ENCODE measurements around the gene KCNQ1. TPM values are rescaled to one million over a fixed set of nuclear protein-coding genes. Genes with fewer than 3 reads are reported as not detected.

KCNQ1 gene
- total RNA-seq, 1 experiment from 2014 or later = 2.3 TPM

GRCh38 chr11:2466069-2466801 lies 21.4 kb downstream of the KCNQ1 start:
- Histone ChIP-seq H3K23ac (ENCODE audit: insufficient read length, low read depth, low read length) (no peak overlapping the region), H2BK5ac (ENCODE audit: insufficient read length, low read length) (no peak overlapping the region), H4K20me1 (ENCODE audit: control insufficient read depth, insufficient read depth, insufficient read length) (no peaks in the 10 kb centered on the region), H3K9me3 (ENCODE audit: control insufficient read depth, low read depth, low read length) (no peaks in the 10 kb centered on the region), H3K4me2 (ENCODE audit: insufficient read depth, insufficient read length, low read length) (no peak overlapping the region), H2AK5ac (ENCODE audit: insufficient read length, low read length) (no peak overlapping the region), H3K18ac (ENCODE audit: insufficient read length, low read depth, low read length) (no peak overlapping the region), H3K4me1 (ENCODE audit: insufficient read depth, low read length) (no peaks in the 10 kb centered on the region), H4K5ac (ENCODE audit: insufficient read length, low read depth, low read length) (no peak overlapping the region), H2BK15ac (ENCODE audit: low read depth, low read length) (no peak overlapping the region), H3K4ac (ENCODE audit: low read depth, low read length) (no peak overlapping the region), H3K27ac (ENCODE audit: insufficient read length, low read depth, low read length) (no peak overlapping the region), H3K79me1 (ENCODE audit: insufficient read depth, low read depth, low read length, poor library complexity, severe bottlenecking) (no peaks in the 10 kb centered on the region), H3K9ac (ENCODE audit: extremely low read depth, insufficient read length, low read length) (no peak overlapping the region), H3K79me2 (ENCODE audit: insufficient read depth, low read length) (no peaks in the 10 kb centered on the region), H3K23me2 (ENCODE audit: insufficient read length, low read depth, low read length, poor library complexity, severe bottlenecking) (no peaks in the 10 kb centered on the region), H3K27me3 (ENCODE audit: insufficient read depth, low read length) (peaks cover 5% of the 10 kb centered on the region), H3T11ph (ENCODE audit: low read length) (no peak overlapping the region), H4K91ac (ENCODE audit: insufficient read length, low read depth, low read length) (no peak overlapping the region), H2AFZ (ENCODE audit: low read length) (no peak overlapping the region), H3K14ac (ENCODE audit: insufficient read depth, low read length) (no peak overlapping the region), H3K56ac (ENCODE audit: insufficient read length, low read depth, low read length) (no peak overlapping the region), H2BK20ac (ENCODE audit: low read depth, low read length, poor library complexity, severe bottlenecking) (no peak overlapping the region), H2BK12ac (ENCODE audit: insufficient read length, low read depth, low read length) (no peak overlapping the region), H2BK120ac (ENCODE audit: low read depth, low read length, poor library complexity, severe bottlenecking) (no peak overlapping the region), H4K8ac (replicated peaks; ENCODE audit: insufficient read length, low read depth, low read length) (no peak overlapping the region)
- peaks cover 73% of the 10 kb centered on the region for H3K27me3 Mint-ChIP-seq (ENCODE audit: low read depth)
- no peak for DNase-seq
- no peaks in the 10 kb centered on the region for H3K36me3 Mint-ChIP-seq (ENCODE audit: insufficient read depth in 1 of 3, low read depth in 3 of 3)
- no peaks in the 10 kb centered on the region for H3K4me1 Mint-ChIP-seq
- no peak overlapping the region for H3K27ac Mint-ChIP-seq
- WGBS (ENCODE audit: extremely low coverage, insufficient read length, low lambda C conversion rate) = no CpG with 5 or more reads among the region's 9 CpGs
- H3K4me3 Mint-ChIP-seq = no peak overlapping the region
- no peak for TF ChIP-seq CTCF (conservative IDR thresholded peaks at IDR 0.05)
- no peaks in the 10 kb centered on the region for H3K9me3 Mint-ChIP-seq

Measured in H9 (cell line).